ENCODE data around the gene CFAP107.
"Not testable (repeated sequence)": the region's sequence is repeated elsewhere in the genome, so short reads cannot be mapped to it uniquely, and the experiment has no call there.

Gene CFAP107

DNA sequence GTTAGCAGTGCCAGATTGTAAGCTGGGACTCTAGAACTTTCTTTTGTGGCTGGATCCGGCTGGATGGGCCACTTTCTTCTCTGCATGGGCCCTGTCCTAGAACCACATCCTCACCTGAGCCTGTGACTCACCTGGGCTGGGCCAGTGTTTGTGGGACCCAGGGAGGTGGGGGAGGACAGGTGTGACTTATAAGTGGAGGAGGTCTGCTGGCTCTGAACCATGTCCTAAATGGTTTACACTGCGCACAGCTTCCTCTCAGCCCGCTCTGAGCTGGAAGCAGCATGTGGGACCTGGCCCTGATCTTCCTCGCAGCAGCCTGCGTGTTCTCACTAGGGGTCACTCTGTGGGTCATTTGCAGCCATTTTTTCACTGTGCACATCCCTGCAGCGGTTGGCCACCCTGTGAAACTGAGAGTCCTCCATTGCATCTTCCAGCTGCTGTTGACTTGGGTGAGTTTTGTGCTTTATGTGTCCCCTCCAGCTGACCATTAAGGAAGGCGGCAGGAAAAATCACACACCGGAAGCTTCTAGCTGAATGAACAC, 30.0 kb upstream of the CFAP107 start, which contains the start of gene AADACL3:
AADACL3 (plus strand) TSS at position 215 of the 542 bp plus-strand sequence; CDS start at position 282, 67 bp downstream.
- H3K4me3 ChIP-seq (ENCODE audit: control insufficient read depth, low read depth, low read length), result no peak within 1 kb of the TSS
- DNase-seq (ENCODE audit: low read depth), result no peak
- TF ChIP-seq, protein P1, sequence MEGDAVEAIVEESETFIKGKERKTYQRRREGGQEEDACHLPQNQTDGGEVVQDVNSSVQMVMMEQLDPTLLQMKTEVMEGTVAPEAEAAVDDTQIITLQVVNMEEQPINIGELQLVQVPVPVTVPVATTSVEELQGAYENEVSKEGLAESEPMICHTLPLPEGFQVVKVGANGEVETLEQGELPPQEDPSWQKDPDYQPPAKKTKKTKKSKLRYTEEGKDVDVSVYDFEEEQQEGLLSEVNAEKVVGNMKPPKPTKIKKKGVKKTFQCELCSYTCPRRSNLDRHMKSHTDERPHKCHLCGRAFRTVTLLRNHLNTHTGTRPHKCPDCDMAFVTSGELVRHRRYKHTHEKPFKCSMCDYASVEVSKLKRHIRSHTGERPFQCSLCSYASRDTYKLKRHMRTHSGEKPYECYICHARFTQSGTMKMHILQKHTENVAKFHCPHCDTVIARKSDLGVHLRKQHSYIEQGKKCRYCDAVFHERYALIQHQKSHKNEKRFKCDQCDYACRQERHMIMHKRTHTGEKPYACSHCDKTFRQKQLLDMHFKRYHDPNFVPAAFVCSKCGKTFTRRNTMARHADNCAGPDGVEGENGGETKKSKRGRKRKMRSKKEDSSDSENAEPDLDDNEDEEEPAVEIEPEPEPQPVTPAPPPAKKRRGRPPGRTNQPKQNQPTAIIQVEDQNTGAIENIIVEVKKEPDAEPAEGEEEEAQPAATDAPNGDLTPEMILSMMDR (IDR thresholded peaks at IDR 0.05; ENCODE audit: control insufficient read depth, insufficient read depth, low read depth, low read length, missing control alignments), result no peak

DNA sequence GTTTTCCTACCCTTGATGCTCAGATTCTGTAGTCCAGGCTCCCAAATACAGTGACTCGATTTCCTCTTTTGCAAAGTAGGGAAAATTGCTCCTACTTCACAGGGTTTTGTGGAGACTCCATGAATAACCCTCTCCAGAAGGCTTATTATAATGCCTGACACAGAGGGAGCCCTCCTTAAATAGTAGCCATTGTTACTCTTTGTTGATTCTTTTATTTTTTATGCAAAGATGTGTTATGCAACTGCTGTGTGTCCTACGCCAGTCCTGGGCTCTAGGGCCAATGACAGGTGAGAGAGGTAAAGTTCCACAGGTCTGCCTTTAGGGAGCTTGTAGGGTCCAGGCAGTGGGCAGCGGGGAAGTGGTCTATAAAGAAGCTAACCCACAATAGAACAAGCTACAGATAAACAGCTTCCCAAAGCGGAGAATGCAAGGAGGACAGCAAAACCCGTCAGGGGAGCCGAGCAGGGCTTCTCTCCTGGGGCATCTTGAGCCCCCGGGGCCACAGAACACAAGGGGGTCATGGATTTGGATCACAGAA, 28.6 kb upstream of the CFAP107 start:
- no peak for DNase-seq (ENCODE audit: low read depth)
- TF ChIP-seq, protein P1 (IDR thresholded peaks at IDR 0.05; ENCODE audit: control insufficient read depth, insufficient read depth, low read depth, low read length, missing control alignments), result no peak
- H3K4me3 ChIP-seq (ENCODE audit: control insufficient read depth, low read depth, low read length), result no peak overlapping the region

DNA sequence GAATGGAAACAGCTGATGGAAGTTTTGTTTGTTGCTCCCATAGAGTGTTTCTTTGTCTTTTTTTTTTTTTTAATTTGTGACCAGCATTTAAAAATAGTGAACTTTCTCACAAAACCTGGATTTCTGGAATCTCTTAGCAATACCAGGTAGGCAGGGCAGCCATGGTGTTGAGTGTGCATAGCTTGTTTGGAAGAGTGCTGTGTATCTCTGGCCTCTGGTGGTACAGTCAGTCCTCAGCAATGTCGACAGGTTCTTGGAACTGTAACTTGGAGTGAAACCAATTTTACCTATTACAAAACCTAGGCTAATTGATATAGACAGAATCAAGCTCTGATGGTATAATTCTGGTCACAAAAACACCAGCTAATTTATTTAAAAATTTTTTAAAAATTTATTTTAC, 23.4 kb upstream of the CFAP107 start:
- TF ChIP-seq, protein P1 (IDR thresholded peaks at IDR 0.05; ENCODE audit: control insufficient read depth, insufficient read depth, low read depth, low read length, missing control alignments), result no peak
- no peak overlapping the region for H3K4me3 ChIP-seq (ENCODE audit: control insufficient read depth, low read depth, low read length)
- no peak for DNase-seq (ENCODE audit: low read depth)

DNA sequence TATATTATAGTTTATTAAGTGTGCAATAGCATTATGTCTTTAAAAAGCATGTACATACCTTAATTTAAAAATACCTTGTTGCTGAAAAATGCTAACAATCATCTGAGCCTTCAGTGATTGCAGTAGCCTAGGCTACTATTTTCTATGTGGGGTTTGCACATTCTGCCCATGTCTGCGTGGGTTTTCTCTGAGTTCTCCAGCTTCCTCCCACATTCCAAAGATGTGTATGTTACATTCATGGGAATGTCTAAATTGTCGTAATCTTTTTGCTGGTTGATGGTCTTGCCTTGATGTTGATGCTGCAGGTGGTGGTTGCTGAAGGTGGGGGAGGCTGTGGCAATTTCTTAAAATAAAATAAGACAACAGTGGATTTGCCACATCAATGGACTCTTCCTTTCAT, 17.6 kb upstream of the CFAP107 start:
- no peak overlapping the region for H3K4me3 ChIP-seq (ENCODE audit: control insufficient read depth, low read depth, low read length)
- TF ChIP-seq, protein P1 (IDR thresholded peaks at IDR 0.05; ENCODE audit: control insufficient read depth, insufficient read depth, low read depth, low read length, missing control alignments), result no peak
- DNase-seq (ENCODE audit: low read depth), result no peak

DNA sequence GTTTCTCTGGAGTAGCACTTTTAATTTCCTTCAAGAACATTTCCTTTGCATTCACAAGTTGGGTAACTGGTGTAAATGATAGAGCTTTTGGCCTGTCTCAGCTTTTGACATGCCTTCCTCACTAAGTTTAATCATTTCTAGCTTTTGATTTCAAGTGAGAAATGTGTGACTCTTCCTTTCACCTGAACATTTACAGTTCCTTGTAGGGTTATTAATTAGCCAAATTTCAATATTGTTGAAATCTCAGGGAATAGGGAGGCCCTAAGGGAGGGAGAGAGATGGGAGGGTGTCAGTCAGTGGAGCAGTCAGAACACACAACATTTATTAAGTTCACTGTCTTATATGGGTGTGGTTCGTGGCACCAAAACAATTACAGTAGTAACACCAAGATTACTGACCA, 15.8 kb upstream of the CFAP107 start:
- DNase-seq (ENCODE audit: low read depth), result no peak
- TF ChIP-seq, protein P1 (IDR thresholded peaks at IDR 0.05; ENCODE audit: control insufficient read depth, insufficient read depth, low read depth, low read length, missing control alignments), result no peak
- no peak overlapping the region for H3K4me3 ChIP-seq (ENCODE audit: control insufficient read depth, low read depth, low read length)

DNA sequence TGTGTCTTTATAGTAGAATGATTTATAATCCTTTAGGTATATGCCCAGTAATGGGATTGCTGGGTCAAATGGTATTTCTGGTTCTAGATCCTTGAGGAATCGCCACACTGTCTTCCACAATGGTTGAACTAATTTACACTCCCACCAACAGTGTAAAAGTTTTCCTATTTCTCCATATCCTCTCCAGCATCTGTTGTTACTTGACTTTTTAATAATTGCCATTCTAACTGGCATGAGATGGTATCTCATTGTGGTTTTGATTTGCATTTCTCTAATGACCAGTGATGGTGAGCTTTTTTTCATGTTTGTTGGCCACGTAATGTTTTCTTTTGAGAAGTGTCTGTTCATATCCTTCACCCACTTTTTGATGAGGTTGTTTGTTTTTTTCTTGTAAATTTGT, 14.9 kb upstream of the CFAP107 start:
- DNase-seq (ENCODE audit: low read depth); H3K4me3 ChIP-seq (ENCODE audit: control insufficient read depth, low read depth, low read length): not testable (repeated sequence)

DNA sequence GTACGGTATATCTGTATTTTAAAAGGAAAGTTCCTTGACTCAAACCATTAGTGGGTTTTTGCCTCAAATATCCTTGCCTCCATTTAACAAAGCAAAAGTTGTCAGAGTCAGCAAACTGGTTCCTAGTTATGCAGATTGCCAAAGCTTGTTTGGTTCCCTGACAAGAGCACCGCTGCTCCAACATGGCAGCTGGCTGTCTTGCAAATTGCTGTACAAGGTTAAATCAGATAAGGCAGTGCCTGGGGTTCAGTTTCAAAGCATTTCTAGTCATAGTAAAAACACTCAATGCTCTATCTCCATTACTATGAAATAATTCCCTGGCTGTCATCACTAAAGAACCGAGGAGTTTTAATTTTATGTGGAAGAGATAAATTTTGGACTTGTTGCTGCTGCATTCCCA, 11.3 kb upstream of the CFAP107 start:
- no peak overlapping the region for H3K4me3 ChIP-seq (ENCODE audit: control insufficient read depth, low read depth, low read length)
- TF ChIP-seq, protein P1 (IDR thresholded peaks at IDR 0.05; ENCODE audit: control insufficient read depth, insufficient read depth, low read depth, low read length, missing control alignments), result no peak
- DNase-seq (ENCODE audit: low read depth), result no peak

Data from AG09309 (cell line).